ENCODE results near the gene ZNF189.
A peak's percentile ranks its signal among the peaks of the same experiment; 100 is the strongest.

ZNF189 gene

GRCh38 chr9:101394687-101395086 lies 4.0 kb upstream of the ZNF189 start:
- no peak overlapping the region for H3K27ac ChIP-seq
- TF ChIP-seq ZFX (IDR thresholded peaks at IDR 0.05) (no peak), CTCF (conservative IDR thresholded peaks at IDR 0.05) (no peak)

GRCh38 chr9:101397746-101398067 lies 944 bp upstream of the ZNF189 start:
- H3K27ac ChIP-seq, result peak overlapping the region; percentile 84
- no peak; the same call in 1 of the 2 replicates for TF ChIP-seq ZFX (IDR thresholded peaks at IDR 0.05)
- TF ChIP-seq CTCF (conservative IDR thresholded peaks at IDR 0.05), result no peak

- TF ChIP-seq CTCF (conservative IDR thresholded peaks at IDR 0.05) (no peak), ZFX (IDR thresholded peaks at IDR 0.05) (peak; percentile 86)
- H3K27ac ChIP-seq, result peak overlapping the region; percentile 84
Measured at GRCh38 chr9:101398930-101399642, 435 bp downstream of the ZNF189 start.

GRCh38 chr9:101399643-101399970 lies 956 bp downstream of the ZNF189 start:
- TF ChIP-seq CTCF (conservative IDR thresholded peaks at IDR 0.05) (no peak), ZFX (IDR thresholded peaks at IDR 0.05) (no peak)
- H3K27ac ChIP-seq, result peak overlapping the region; percentile 84

GRCh38 chr9:101400120-101400519 lies 1.5 kb downstream of the ZNF189 start:
- no peak for TF ChIP-seq ZFX (IDR thresholded peaks at IDR 0.05)
- no peak for TF ChIP-seq CTCF (conservative IDR thresholded peaks at IDR 0.05)
- no peak overlapping the region for H3K27ac ChIP-seq

GRCh38 chr9:101403516-101404285 lies 5.0 kb downstream of the ZNF189 start:
- H3K27ac ChIP-seq, result no peak overlapping the region

More at GRCh38 chr9:101403516-101404285, 5.0 kb downstream of the ZNF189 start:
- TF ChIP-seq CTCF (conservative IDR thresholded peaks at IDR 0.05) (no peak), ZFX (IDR thresholded peaks at IDR 0.05) (no peak)
